Thyroid gland (tissue), 4 donors: Measurements from ENCODE around the gene CELSR2. TPM values are rescaled to one million over a fixed set of nuclear protein-coding genes. Genes with fewer than 3 reads are reported as not detected.

ENCODE experiments used
- DNase-seq, 2 donors: peaks; one replicate each; pipeline ENCODE4 v3.0.0-alpha.2; 2019
- H3K27ac ChIP-seq, 3 donors: fragments of 200-600 bp; sonication (generic); 1 replicate in 2 of 3; 2 replicates in 1 of 3; pipeline ENCODE4 v1.5.1; 2016 to 2019; ENCODE audit warnings: mild to moderate bottlenecking in 1 of 3, moderate library complexity in 1 of 3
- H3K27me3 ChIP-seq: fragments of 200-600 bp; sonication (generic); one replicate; pipeline ENCODE4 v1.5.1; 2019
- H3K36me3 ChIP-seq, 2 donors: fragments of 200-600 bp; sonication (generic); one replicate each; pipeline ENCODE4 v1.5.1; 2016 to 2019
- H3K4me1 ChIP-seq, 2 donors: fragments of 200-600 bp; sonication (generic); one replicate each; pipeline ENCODE4 v1.5.1; 2017 to 2019
- H3K4me3 ChIP-seq, 3 donors: fragments of 200-600 bp; sonication (generic); replicated peaks in 1 of 3; 1 replicate in 2 of 3; 2 replicates in 1 of 3; pipeline ENCODE4 v1.5.1; 2016; ENCODE audit warnings: mild to moderate bottlenecking in 1 of 3
- H3K9me3 ChIP-seq: fragments of 200-600 bp; sonication (generic); one replicate; pipeline ENCODE4 v1.5.1; 2017
- POLR2A ChIP-seq, 2 donors: fragments of 450-650 bp; IDR thresholded peaks; one replicate each; pipeline ENCODE4 v1.6.1; 2017; ENCODE audit warnings: antibody characterized with exemption in 2 of 2, mild to moderate bottlenecking in 2 of 2, moderate library complexity in 1 of 2
- WGBS, 2 donors: methylation state at CpG; one replicate each; pipeline ENCODE4 v1.1.5; 2017; 5-methylcytosine and 5-hydroxymethylcytosine counted together
- intact Hi-C: fragments of 100-400 bp; cut with DNase I; formaldehyde crosslinking; loops from one replicate; pipeline ENCODE4 v1.15.1; 2023
- total RNA-seq, 4 donors: library from RNA; depleted of rRNA; stranded (reverse); fragments of >200 nt; gene quantifications; one replicate each; pipeline ENCODE4 v1.2.3, GENCODE V29; 2016
- TF ChIP-seq, protein P1 (sequence below), 6 experiments: fragments of 200-600 bp in 3 of 6; fragments of 450-650 bp in 3 of 6; sonication (generic) in 3 of 6; IDR thresholded peaks; one replicate each; pipeline ENCODE4 v1.5.1; 2016 to 2019; ENCODE audit warnings: antibody characterized with exemption in 6 of 6, mild to moderate bottlenecking in 2 of 6, inconsistent platforms in 1 of 6, moderate library complexity in 1 of 6

Gene CELSR2
- total RNA-seq, 4 donors from 2014 or later = 23.5 to 54.9 (median 47.6) TPM

GRCh38 chr1:109265016-109265415 lies 15.7 kb downstream of the CELSR2 start:
- no peak overlapping the region for H3K27ac ChIP-seq
- peaks cover 28 to 34% of the 10 kb centered on the region in 2 donors for H3K36me3 ChIP-seq
- no peak overlapping the region for H3K4me3 ChIP-seq
- WGBS, 2 donors = 100% methylated on average over 2 of the region's 4 CpGs; no CpG with 5 or more reads in 1 of the 2 donors
- intact Hi-C loops = loop anchor here (5.0 to 10.0 kb wide), 2 partner anchors 137 to 270 kb away; partner anchors contain the start of gene GPR61
- no peak for DNase-seq
- TF ChIP-seq, protein P1, sequence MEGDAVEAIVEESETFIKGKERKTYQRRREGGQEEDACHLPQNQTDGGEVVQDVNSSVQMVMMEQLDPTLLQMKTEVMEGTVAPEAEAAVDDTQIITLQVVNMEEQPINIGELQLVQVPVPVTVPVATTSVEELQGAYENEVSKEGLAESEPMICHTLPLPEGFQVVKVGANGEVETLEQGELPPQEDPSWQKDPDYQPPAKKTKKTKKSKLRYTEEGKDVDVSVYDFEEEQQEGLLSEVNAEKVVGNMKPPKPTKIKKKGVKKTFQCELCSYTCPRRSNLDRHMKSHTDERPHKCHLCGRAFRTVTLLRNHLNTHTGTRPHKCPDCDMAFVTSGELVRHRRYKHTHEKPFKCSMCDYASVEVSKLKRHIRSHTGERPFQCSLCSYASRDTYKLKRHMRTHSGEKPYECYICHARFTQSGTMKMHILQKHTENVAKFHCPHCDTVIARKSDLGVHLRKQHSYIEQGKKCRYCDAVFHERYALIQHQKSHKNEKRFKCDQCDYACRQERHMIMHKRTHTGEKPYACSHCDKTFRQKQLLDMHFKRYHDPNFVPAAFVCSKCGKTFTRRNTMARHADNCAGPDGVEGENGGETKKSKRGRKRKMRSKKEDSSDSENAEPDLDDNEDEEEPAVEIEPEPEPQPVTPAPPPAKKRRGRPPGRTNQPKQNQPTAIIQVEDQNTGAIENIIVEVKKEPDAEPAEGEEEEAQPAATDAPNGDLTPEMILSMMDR (IDR thresholded peaks at IDR 0.05) = no peak
- no peak for TF ChIP-seq POLR2A (IDR thresholded peaks at IDR 0.05)
- no peaks in the 10 kb centered on the region for H3K4me1 ChIP-seq
- H3K9me3 ChIP-seq = no peaks in the 10 kb centered on the region
- H3K27me3 ChIP-seq = no peaks in the 10 kb centered on the region

- peaks cover 31 to 36% of the 10 kb centered on the region in 2 donors for H3K36me3 ChIP-seq
- intact Hi-C loops = loop anchor here (5.0 to 10.0 kb wide), 2 partner anchors 136 to 269 kb away; partner anchors contain the start of gene GPR61
- no peaks in the 10 kb centered on the region for H3K4me1 ChIP-seq
- H3K27me3 ChIP-seq = no peaks in the 10 kb centered on the region
- TF ChIP-seq, protein P1 (IDR thresholded peaks at IDR 0.05) = no peak
- no peak for TF ChIP-seq POLR2A (IDR thresholded peaks at IDR 0.05)
- no peak for DNase-seq
- H3K9me3 ChIP-seq = no peaks in the 10 kb centered on the region
- WGBS, 2 donors = 93 to 98% methylated on average over 8 to 10 of the region's 13 CpGs
- H3K27ac ChIP-seq = no peak overlapping the region
- H3K4me3 ChIP-seq = no peak overlapping the region
These were observed 16.5 kb downstream of the CELSR2 start for GRCh38 chr1:109265741-109266330.

- no peak for DNase-seq
- H3K4me1 ChIP-seq = no peaks in the 10 kb centered on the region
- no peaks in the 10 kb centered on the region for H3K27me3 ChIP-seq
- TF ChIP-seq POLR2A (IDR thresholded peaks at IDR 0.05) = no peak
- TF ChIP-seq, protein P1 (IDR thresholded peaks at IDR 0.05) = no peak
- 79 to 93% methylated on average over 11 of the region's 11 CpGs for WGBS, 2 donors
- intact Hi-C loops = loop anchor here (5.0 to 10.0 kb wide), 2 partner anchors 135 to 268 kb away; partner anchors contain the start of gene GPR61
- H3K36me3 ChIP-seq = peaks cover 33 to 36% of the 10 kb centered on the region in 2 donors
- no peak overlapping the region for H3K4me3 ChIP-seq
- H3K27ac ChIP-seq = no peak overlapping the region
- H3K9me3 ChIP-seq = no peaks in the 10 kb centered on the region
These were observed 17.6 kb downstream of the CELSR2 start for GRCh38 chr1:109266965-109267364.

DNA sequence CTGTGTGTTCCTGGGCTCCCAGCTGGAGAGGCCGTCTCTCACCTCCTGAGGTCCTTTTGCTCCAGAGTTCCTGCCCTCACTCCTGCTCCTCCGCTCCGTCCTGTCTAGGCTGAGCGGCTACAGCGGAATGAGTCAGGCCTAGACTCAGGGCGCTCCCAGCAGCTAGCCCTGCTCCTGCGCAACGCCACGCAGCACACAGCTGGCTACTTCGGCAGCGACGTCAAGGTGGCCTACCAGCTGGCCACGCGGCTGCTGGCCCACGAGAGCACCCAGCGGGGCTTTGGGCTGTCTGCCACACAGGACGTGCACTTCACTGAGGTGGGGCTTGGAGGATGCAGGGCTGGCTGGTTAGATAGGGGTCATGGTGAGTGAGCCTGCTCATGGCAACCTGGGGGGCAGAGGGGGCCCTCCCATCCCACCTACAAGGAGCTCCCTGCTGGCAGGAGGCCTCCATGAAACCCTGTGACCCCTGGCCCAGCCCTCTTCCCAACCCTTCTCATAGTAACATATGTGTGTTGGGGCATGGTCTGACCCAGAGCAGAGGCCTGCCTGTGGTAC lies 18.5 kb downstream of the CELSR2 start:
- intact Hi-C loops = loop anchor here (5.0 to 10.0 kb wide), 2 partner anchors 134 to 267 kb away; partner anchors contain the start of gene GPR61
- H3K4me1 ChIP-seq = no peaks in the 10 kb centered on the region
- no peaks in the 10 kb centered on the region for H3K27me3 ChIP-seq
- H3K4me3 ChIP-seq = no peak overlapping the region
- no peak for TF ChIP-seq POLR2A (IDR thresholded peaks at IDR 0.05)
- TF ChIP-seq, protein P1 (IDR thresholded peaks at IDR 0.05) = no peak
- no peaks in the 10 kb centered on the region for H3K9me3 ChIP-seq
- DNase-seq = no peak
- peaks cover 33 to 36% of the 10 kb centered on the region in 2 donors for H3K36me3 ChIP-seq
- 97 to 99% methylated on average over 8 to 17 of the region's 17 CpGs for WGBS, 2 donors
- H3K27ac ChIP-seq = no peak overlapping the region
